HCT116 (cell line): ENCODE measurements around the gene OR2V2. TPM values are rescaled to one million over a fixed set of nuclear protein-coding genes. Genes with fewer than 3 reads are reported as not detected.

Source experiments
- ATAC-seq: fragments of 200-7000 bp; cut with Tn5 transposase; 2 replicates; pipeline ENCODE4 v1.9.1; 2020; ENCODE audit warnings: mild to moderate bottlenecking, moderate library complexity
- BruUV-seq: library from RNA; stranded (reverse); fragments of 400-500 nt; replicated peaks from 2 replicates; lab custom pipeline; 2021; lab: Mats Ljungman, UMichigan
- CTCF ChIA-PET: fragments of 300-600 bp; sonication (Branson Sonifier 250); formaldehyde crosslinking; loops from one replicate; lab custom pipeline; 2021; ENCODE audit warnings: antibody characterized with exemption; lab: Charles Lee
- POLR2A ChIA-PET: fragments of 300-600, 350-600 bp; sonication (Branson Sonifier 250); formaldehyde crosslinking; loops from one replicate; lab custom pipeline; 2021; ENCODE audit warnings: antibody characterized with exemption; lab: Charles Lee
- RAD21 ChIA-PET, 2 experiments: fragments of 300-600 bp; sonication (Branson Sonifier 250); formaldehyde crosslinking; loops; one replicate each; lab custom pipeline; 2023; ENCODE audit warnings: low total read pairs in 2 of 2; ENCODE audit not compliant: uncharacterized antibody in 2 of 2, unreplicated experiment in 2 of 2, low non-redundant PET in 1 of 2; lab: Charles Lee
- DNase-seq: peaks from one replicate; pipeline ENCODE4 v3.0.0-alpha.2; 2010; ENCODE audit warnings: low read depth, low spot score
- H2AFZ ChIP-seq: fragments of 200-600 bp; shearing (Covaris generic), sonication (generic); 2 replicates; pipeline ENCODE4 v1.6.1; 2017; ENCODE audit warnings: low read depth, mixed run types, mixed read lengths, antibody characterized with exemption, low read length; ENCODE audit not compliant: poor library complexity, severe bottlenecking
- H3K27ac ChIP-seq: 2 replicates; pipeline ENCODE4 v1.5.1; 2012; ENCODE audit warnings: low read depth, low read length
- H3K27me3 ChIP-seq: fragments of 200-600 bp; sonication (generic); 2 replicates; pipeline ENCODE4 v1.6.1; 2016; ENCODE audit warnings: mixed run types, low read length, mixed read lengths; ENCODE audit not compliant: insufficient read depth
- H3K36me3 ChIP-seq, 2 experiments: fragments of 200-500 bp in 1 of 2; fragments of 200-600 bp in 1 of 2; sonication (Bioruptor generic) in 1 of 2; sonication (generic) in 1 of 2; 2 replicates each; pipeline versions ENCODE4 v1.5.1 to v1.6.1; 2014 to 2016; ENCODE audit warnings: low read length in 2 of 2, inconsistent platforms in 1 of 2, mixed read lengths in 1 of 2, mixed run types in 1 of 2; ENCODE audit not compliant: insufficient read depth in 2 of 2, control insufficient read depth in 1 of 2
- H3K4me1 ChIP-seq, 2 experiments: fragments of 200-600 bp in 1 of 2; sonication (generic) in 1 of 2; 2 replicates each; pipeline versions ENCODE4 v1.5.1 to v1.6.1; 2012 to 2017; ENCODE audit warnings: low read length in 2 of 2, inconsistent platforms in 1 of 2, mild to moderate bottlenecking in 1 of 2, mixed read lengths in 1 of 2, mixed run types in 1 of 2, moderate library complexity in 1 of 2; ENCODE audit not compliant: insufficient read depth in 2 of 2, control insufficient read depth in 1 of 2
- H3K4me2 ChIP-seq: fragments of 200-600 bp; sonication (generic); 2 replicates; pipeline ENCODE4 v1.6.1; 2017; ENCODE audit warnings: mixed run types, low read length, mixed read lengths
- H3K4me3 ChIP-seq, 2 experiments: fragments of 200-600 bp in 1 of 2; sonication (generic) in 1 of 2; replicated peaks in 1 of 2; 2 replicates each; pipeline ENCODE4 v1.5.1; 2011 to 2016; ENCODE audit warnings: low read length in 2 of 2, control low read depth in 1 of 2, low read depth in 1 of 2, mild to moderate bottlenecking in 1 of 2, mixed read lengths in 1 of 2, mixed run types in 1 of 2
- H3K79me2 ChIP-seq: fragments of 200-600 bp; sonication (generic); 2 replicates; pipeline ENCODE4 v1.6.1; 2017; ENCODE audit warnings: mild to moderate bottlenecking, mixed run types, low read length, moderate library complexity, mixed read lengths; ENCODE audit not compliant: insufficient read depth
- H3K9ac ChIP-seq: fragments of 200-600 bp; sonication (generic); 2 replicates; pipeline ENCODE4 v1.6.1; 2016; ENCODE audit warnings: low read length, mixed read lengths
- H3K9me2 ChIP-seq: fragments of 200-600 bp; sonication (generic), shearing (Covaris generic); 2 replicates; pipeline ENCODE4 v1.6.1; 2017; ENCODE audit warnings: mixed run types, mild to moderate bottlenecking, moderate library complexity; ENCODE audit not compliant: insufficient read depth
- H3K9me3 ChIP-seq, 2 experiments: fragments of 200-500 bp in 1 of 2; fragments of 200-600 bp in 1 of 2; sonication (Bioruptor generic) in 1 of 2; sonication (generic) in 1 of 2; 2 replicates each; pipeline ENCODE4 v1.6.1; 2014 to 2017; ENCODE audit warnings: low read length in 2 of 2, mixed read lengths in 2 of 2, inconsistent platforms in 1 of 2, low read depth in 1 of 2, mild to moderate bottlenecking in 1 of 2, mixed run types in 1 of 2, moderate library complexity in 1 of 2; ENCODE audit not compliant: control insufficient read depth in 1 of 2, insufficient read depth in 1 of 2
- H4K20me1 ChIP-seq: fragments of 200-600 bp; sonication (generic), shearing (Covaris generic); 2 replicates; pipeline ENCODE4 v1.6.1; 2017; ENCODE audit warnings: mixed run types, mild to moderate bottlenecking, moderate library complexity; ENCODE audit not compliant: insufficient read depth
- CBX3 ChIP-seq: IDR thresholded peaks from 2 replicates; pipeline ENCODE4 v1.6.1; 2012; ENCODE audit warnings: low read depth
- CTCF ChIP-seq, 3 experiments: fragments of 200-600 bp in 1 of 3; sonication (generic) in 1 of 3; IDR thresholded peaks in 2 of 3; conservative IDR thresholded peaks in 1 of 3; 2 replicates each; pipeline ENCODE4 v1.5.1; 2012 to 2017; ENCODE audit warnings: low read depth in 2 of 3, low read length in 2 of 3, antibody characterized with exemption in 1 of 3, borderline replicate concordance in 1 of 3, control low read depth in 1 of 3, mild to moderate bottlenecking in 1 of 3, mixed read lengths in 1 of 3, mixed run types in 1 of 3, moderate library complexity in 1 of 3; ENCODE audit not compliant: insufficient read depth in 1 of 3
- EGR1 ChIP-seq: IDR thresholded peaks from 2 replicates; pipeline ENCODE4 v1.6.1; 2012; ENCODE audit warnings: low read depth
- ELF1 ChIP-seq: IDR thresholded peaks from 2 replicates; pipeline ENCODE4 v1.6.1; 2012; ENCODE audit warnings: low read depth, borderline replicate concordance
- EZH2 ChIP-seq: fragments of 200-600 bp; sonication (generic); IDR thresholded peaks from 2 replicates; pipeline ENCODE4 v1.6.1; 2017; ENCODE audit warnings: antibody characterized with exemption, mixed run types
- FOSL1 ChIP-seq: IDR thresholded peaks from 2 replicates; pipeline ENCODE4 v1.6.1; 2012; ENCODE audit warnings: low read depth
- JUND ChIP-seq: IDR thresholded peaks from 2 replicates; pipeline ENCODE4 v1.6.1; 2012
- POLR2A ChIP-seq: IDR thresholded peaks from 2 replicates; pipeline ENCODE4 v1.7.0; 2011; ENCODE audit warnings: borderline replicate concordance; ENCODE audit not compliant: insufficient read depth, insufficient read length; ENCODE audit errors: extremely low read depth
- RAD21 ChIP-seq: IDR thresholded peaks from 2 replicates; pipeline ENCODE4 v1.6.1; 2012; ENCODE audit warnings: low read depth, mild to moderate bottlenecking
- SIN3A ChIP-seq: IDR thresholded peaks from 2 replicates; pipeline ENCODE4 v1.6.1; 2012; ENCODE audit warnings: low read depth
- SP1 ChIP-seq: IDR thresholded peaks from 2 replicates; pipeline ENCODE4 v1.6.1; 2012; ENCODE audit warnings: low read depth
- SRF ChIP-seq: IDR thresholded peaks from 2 replicates; pipeline ENCODE4 v1.6.1; 2012; ENCODE audit warnings: low read depth
- YY1 ChIP-seq: IDR thresholded peaks from 2 replicates; pipeline ENCODE4 v1.6.1; 2011; ENCODE audit warnings: low read length, low read depth, moderate library complexity, mild to moderate bottlenecking; ENCODE audit not compliant: insufficient replicate concordance; ENCODE audit errors: extremely low read depth
- ZNF274 ChIP-seq: fragments of 200-500 bp; sonication (Bioruptor generic); IDR thresholded peaks from 2 replicates; pipeline ENCODE4 v1.6.1; 2014; ENCODE audit warnings: mild to moderate bottlenecking, low read depth, low read length, inconsistent platforms
- intact Hi-C: fragments of 100-400 bp; cut with micrococcal nuclease; formaldehyde crosslinking; loops from 2 replicates; pipeline ENCODE4 v1.10.0; 2022
- total RNA-seq: library from RNA; stranded (reverse); gene quantifications from one replicate; pipeline ENCODE4 v1.2.1, GENCODE V29; 2021; ENCODE audit not compliant: unreplicated experiment
- TF ChIP-seq, protein P1 (sequence below): IDR thresholded peaks from 2 replicates; pipeline ENCODE4 v1.6.1; 2012
- TF ChIP-seq, protein P2 (sequence below): IDR thresholded peaks from 2 replicates; pipeline ENCODE4 v1.6.1; 2011; ENCODE audit warnings: mild to moderate bottlenecking, low read length, moderate library complexity; ENCODE audit not compliant: insufficient replicate concordance; ENCODE audit errors: extremely low read depth

The OR2V2 gene
- total RNA-seq, 1 experiment from 2014 or later: not detected

- Histone ChIP-seq H4K20me1 (no peaks in the 10 kb centered on the region), H2AFZ (no peak overlapping the region), H3K9me2 (no peaks in the 10 kb centered on the region), H3K27me3 (no peaks in the 10 kb centered on the region), H3K4me3 (no peak overlapping the region), H3K9ac (no peak overlapping the region), H3K27ac (no peak overlapping the region), H3K79me2 (no peaks in the 10 kb centered on the region), H3K9me3 (no peaks in the 10 kb centered on the region), H3K4me2 (no peak overlapping the region), H3K4me1 (no peaks in the 10 kb centered on the region), H3K36me3 (no peaks in the 10 kb centered on the region)
- intact Hi-C loops: no loop called here
- DNase-seq: no peak
- no peak for ATAC-seq
- BruUV-seq: no TSS peak
- ChIA-PET CTCF (no interaction called here), POLR2A (no interaction called here), RAD21 (no interaction called here)
- TF ChIP-seq POLR2A (no peak), JUND (no peak), EZH2 (no peak), CBX3 (no peak), RAD21 (no peak), SRF (no peak)
- TF ChIP-seq, protein P1, sequence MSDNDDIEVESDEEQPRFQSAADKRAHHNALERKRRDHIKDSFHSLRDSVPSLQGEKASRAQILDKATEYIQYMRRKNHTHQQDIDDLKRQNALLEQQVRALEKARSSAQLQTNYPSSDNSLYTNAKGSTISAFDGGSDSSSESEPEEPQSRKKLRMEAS: no peak
Measured at GRCh38 chr5:181114284-181114843, 33.0 kb upstream of the OR2V2 start.

DNA sequence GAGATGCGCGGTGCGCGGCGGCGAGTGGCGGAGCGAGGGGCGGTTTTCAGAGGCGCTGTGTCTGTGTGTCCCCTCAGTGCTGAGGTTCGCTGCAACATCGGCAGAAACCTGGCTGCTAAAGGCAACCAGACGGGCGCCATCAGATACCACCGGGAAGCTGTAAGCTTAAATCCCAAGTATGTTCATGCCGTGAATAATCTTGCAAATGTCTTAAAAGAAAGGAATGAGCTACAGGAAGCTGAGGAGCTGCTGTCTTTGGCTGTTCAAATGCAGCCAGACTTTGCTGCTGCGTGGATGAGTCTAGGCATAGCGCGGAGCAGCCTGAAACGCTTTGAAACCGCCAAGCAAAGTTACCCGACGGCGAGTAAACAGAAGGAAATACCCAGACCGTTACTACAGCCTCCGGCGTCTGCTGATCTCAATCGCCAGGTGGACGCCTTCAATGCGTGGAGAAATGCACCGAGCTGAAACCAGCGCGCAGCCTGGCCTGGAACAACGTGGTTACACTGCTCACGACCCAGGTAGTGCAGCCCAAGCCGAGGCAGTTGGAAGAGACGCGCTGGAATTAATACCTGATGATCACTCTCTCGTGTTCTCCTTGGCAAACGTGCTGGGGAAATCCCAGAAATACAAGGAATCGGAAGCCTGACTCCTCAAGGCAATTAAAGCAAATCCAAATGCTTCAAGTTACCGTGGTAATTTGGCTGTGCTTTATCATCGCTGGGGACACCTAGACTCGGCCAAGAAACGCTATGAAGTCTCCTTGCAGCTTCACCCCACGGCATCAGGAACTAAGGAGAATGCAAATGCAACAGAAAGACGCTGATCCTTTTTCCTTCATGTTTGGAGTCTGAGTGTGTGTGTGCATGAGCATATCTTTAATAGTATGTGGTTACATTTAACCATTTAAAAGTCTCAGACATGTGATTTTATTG, 32.3 kb upstream of the OR2V2 start:
- RAD21 ChIA-PET: no interaction called here
- Histone ChIP-seq H3K36me3 (no peaks in the 10 kb centered on the region), H2AFZ (no peak overlapping the region), H3K4me3 (no peak overlapping the region), H3K9me2 (no peaks in the 10 kb centered on the region), H3K9me3 (no peaks in the 10 kb centered on the region), H4K20me1 (no peaks in the 10 kb centered on the region), H3K4me1 (peaks cover 3 to 4% of the 10 kb centered on the region in 2 experiments), H3K27me3 (no peaks in the 10 kb centered on the region), H3K9ac (no peak overlapping the region), H3K4me2 (no peak overlapping the region), H3K27ac (no peak overlapping the region), H3K79me2 (no peaks in the 10 kb centered on the region)
- ATAC-seq (no peak), DNase-seq (no peak)
- intact Hi-C loops: no loop called here
- POLR2A ChIA-PET: no interaction called here
- BruUV-seq: no TSS peak
- CTCF ChIA-PET: no interaction called here
- TF ChIP-seq SRF (no peak), FOSL1 (no peak), CTCF (IDR thresholded peaks at IDR 0.05 in 2 of 3, conservative IDR thresholded peaks at IDR 0.05 in 1 of 3; ENCODE audit: borderline replicate concordance in 1 of 3, insufficient read depth in 1 of 3, low read depth in 2 of 3, low read length in 2 of 3) (no peak), CBX3 (no peak), SP1 (no peak), YY1 (no peak), ELF1 (no peak), SIN3A (no peak), ZNF274 (no peak), EGR1 (no peak)
- TF ChIP-seq, protein P2, sequence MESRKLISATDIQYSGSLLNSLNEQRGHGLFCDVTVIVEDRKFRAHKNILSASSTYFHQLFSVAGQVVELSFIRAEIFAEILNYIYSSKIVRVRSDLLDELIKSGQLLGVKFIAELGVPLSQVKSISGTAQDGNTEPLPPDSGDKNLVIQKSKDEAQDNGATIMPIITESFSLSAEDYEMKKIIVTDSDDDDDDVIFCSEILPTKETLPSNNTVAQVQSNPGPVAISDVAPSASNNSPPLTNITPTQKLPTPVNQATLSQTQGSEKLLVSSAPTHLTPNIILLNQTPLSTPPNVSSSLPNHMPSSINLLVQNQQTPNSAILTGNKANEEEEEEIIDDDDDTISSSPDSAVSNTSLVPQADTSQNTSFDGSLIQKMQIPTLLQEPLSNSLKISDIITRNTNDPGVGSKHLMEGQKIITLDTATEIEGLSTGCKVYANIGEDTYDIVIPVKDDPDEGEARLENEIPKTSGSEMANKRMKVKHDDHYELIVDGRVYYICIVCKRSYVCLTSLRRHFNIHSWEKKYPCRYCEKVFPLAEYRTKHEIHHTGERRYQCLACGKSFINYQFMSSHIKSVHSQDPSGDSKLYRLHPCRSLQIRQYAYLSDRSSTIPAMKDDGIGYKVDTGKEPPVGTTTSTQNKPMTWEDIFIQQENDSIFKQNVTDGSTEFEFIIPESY: no peak
